OCI-M2 (cell line): ENCODE data around the gene FBXO30.

Source experiments
- DNase-seq: peaks from one replicate; lab custom pipeline; 2025; ENCODE audit not compliant: unreplicated experiment; lab: John Stamatoyannopoulos, UW

Gene FBXO30

GRCh38 chr6:145814501-145815308, at the start of gene FBXO30:
Gene FBXO30, minus strand, starts transcription at chr6:145814795. Its CDS starts 8,390 bp downstream, at chr6:145806405.
- DNase-seq, result peak; percentile 81

- DNase-seq, result no peak
Observed at GRCh38 chr6:145863988-145864616, 49.5 kb upstream of the FBXO30 start.

GRCh38 chr6:145863366-145863765, 48.8 kb upstream of the FBXO30 start:
- no peak for DNase-seq

GRCh38 chr6:145860562-145860961, 46.0 kb upstream of the FBXO30 start:
- DNase-seq, result no peak

- no peak for DNase-seq
Observed at GRCh38 chr6:145850671-145851070, 36.1 kb upstream of the FBXO30 start.

GRCh38 chr6:145848541-145848940, 33.9 kb upstream of the FBXO30 start:
- no peak for DNase-seq

GRCh38 chr6:145845557-145845956, 31.0 kb upstream of the FBXO30 start:
- no peak for DNase-seq

GRCh38 chr6:145844933-145845540, 30.4 kb upstream of the FBXO30 start:
- no peak for DNase-seq

- DNase-seq, result no peak
Observed at GRCh38 chr6:145842693-145843546, 28.3 kb upstream of the FBXO30 start.

- no peak for DNase-seq
Observed at GRCh38 chr6:145841668-145842067, 27.1 kb upstream of the FBXO30 start.

- no peak for DNase-seq
Observed at GRCh38 chr6:145839653-145840052, 25.1 kb upstream of the FBXO30 start.

- DNase-seq, result no peak
Observed at GRCh38 chr6:145838305-145838704, 23.7 kb upstream of the FBXO30 start.

GRCh38 chr6:145836772-145837171, 22.2 kb upstream of the FBXO30 start:
- DNase-seq, result no peak

GRCh38 chr6:145836170-145836569, 21.6 kb upstream of the FBXO30 start:
- DNase-seq, result no peak

GRCh38 chr6:145830612-145831011, 16.0 kb upstream of the FBXO30 start:
- DNase-seq, result no peak

GRCh38 chr6:145829950-145830349, 15.4 kb upstream of the FBXO30 start:
- no peak for DNase-seq

GRCh38 chr6:145829102-145829501, 14.5 kb upstream of the FBXO30 start:
- no peak for DNase-seq

GRCh38 chr6:145824344-145824743, 9.7 kb upstream of the FBXO30 start:
- no peak for DNase-seq

- DNase-seq, result no peak
Observed at GRCh38 chr6:145823328-145823944, 8.8 kb upstream of the FBXO30 start.

GRCh38 chr6:145822456-145822855, 7.9 kb upstream of the FBXO30 start:
- no peak for DNase-seq

GRCh38 chr6:145819994-145820393, 5.4 kb upstream of the FBXO30 start:
- DNase-seq, result no peak
